Upper lobe of right lung (tissue), 1 donor: Measurements from ENCODE around the gene TAF3. TPM values are rescaled to one million over a fixed set of nuclear protein-coding genes. Genes with fewer than 3 reads are reported as not detected.
"Not testable (repeated sequence)": the region's sequence is repeated elsewhere in the genome, so short reads cannot be mapped to it uniquely, and the experiment has no call there.

Experiments
- ATAC-seq: fragments of 200-7000 bp; cut with Tn5 transposase; one replicate; pipeline ENCODE4 v1.9.1; 2020; ENCODE audit warnings: mild to moderate bottlenecking, moderate library complexity
- DNase-seq: peaks from one replicate; pipeline ENCODE4 v3.0.0-alpha.2; 2020
- H3K27ac ChIP-seq: fragments of 200-600 bp; one replicate; pipeline ENCODE4 v1.8.0; 2022
- H3K27me3 ChIP-seq: fragments of 200-600 bp; one replicate; pipeline ENCODE4 v1.8.0; 2022; ENCODE audit warnings: mild to moderate bottlenecking
- H3K36me3 ChIP-seq: fragments of 200-600 bp; one replicate; pipeline ENCODE4 v1.8.0; 2022
- H3K4me1 ChIP-seq: fragments of 200-600 bp; one replicate; pipeline ENCODE4 v1.8.0; 2022
- H3K4me3 ChIP-seq: fragments of 200-600 bp; one replicate; pipeline ENCODE4 v1.8.0; 2022; ENCODE audit warnings: mild to moderate bottlenecking
- H3K9me3 ChIP-seq: fragments of 200-600 bp; one replicate; pipeline ENCODE4 v1.8.0; 2022
- CTCF ChIP-seq: fragments of 200-600 bp; IDR thresholded peaks from one replicate; pipeline ENCODE4 v1.8.0; 2022; ENCODE audit warnings: antibody characterized with exemption
- intact Hi-C: fragments of 100-400 bp; cut with DNase I; formaldehyde crosslinking; loops from one replicate; pipeline ENCODE4 v1.11.0; 2022
- long read RNA-seq: library from polyadenylated mRNA; unstranded; transcript quantifications from one replicate; pipeline ENCODE4 v2.0.0, GENCODE V29; 2021
- total RNA-seq: library from RNA; stranded (reverse); fragmentation: NEBNext Ultra II Directional; extraction: Animal tissue kit (Norgen Biotek cat#: 25700); gene quantifications from one replicate; pipeline ENCODE4 v1.2.1, GENCODE V29; 2021
- donor health status: DM: no; HTN: yes; CAD: no; lungs with severe emphysema.

Gene TAF3
- total RNA-seq, result 11.8 TPM
- long read RNA-seq, partial matches to known transcripts, result 8 of 12 reads
- long read RNA-seq, other reads (novel, unspliced or antisense), result 4 of 12 reads

GRCh38 chr10:7818295-7819120 is at the start of gene TAF3:
TAF3 (plus strand) TSS chr10:7818505; CDS start chr10:7818710, 205 bp downstream.
- Histone ChIP-seq H3K4me3 (peak within 1 kb of the TSS; percentile 82), H3K27ac (peak within 1 kb of the TSS; percentile 62), H3K4me1 (peaks cover 16% of the 10 kb centered on the region), H3K9me3 (no peaks in the 10 kb centered on the region), H3K36me3 (peaks cover 14% of the 10 kb centered on the region), H3K27me3 (no peaks in the 10 kb centered on the region)
- intact Hi-C loops, result no loop called here
- TF ChIP-seq CTCF, result no peak
- ATAC-seq (peak; percentile 98), DNase-seq (peak; percentile 97)

- H3K36me3 ChIP-seq, result peaks cover 85% of the 10 kb centered on the region
- H3K27me3 ChIP-seq, result no peaks in the 10 kb centered on the region
- peak; percentile 79 for DNase-seq
Measured at GRCh38 chr10:7773845-7774801, 44.2 kb upstream of the TAF3 start.

GRCh38 chr10:7776777-7777176 is 41.5 kb upstream of the TAF3 start:
- no peak overlapping the region for H3K4me3 ChIP-seq
- DNase-seq (no peak), ATAC-seq (no peak)
- H3K4me1 ChIP-seq, result peaks cover 5% of the 10 kb centered on the region
- no peaks in the 10 kb centered on the region for H3K27me3 ChIP-seq
- no peak overlapping the region for H3K27ac ChIP-seq
- no peak for TF ChIP-seq CTCF
- H3K9me3 ChIP-seq, result no peaks in the 10 kb centered on the region
- H3K36me3 ChIP-seq, result peaks cover 89% of the 10 kb centered on the region
- intact Hi-C loops, result no loop called here

More at GRCh38 chr10:7773845-7774801, 44.2 kb upstream of the TAF3 start:
- Histone ChIP-seq H3K9me3 (no peaks in the 10 kb centered on the region), H3K27ac (no peak overlapping the region), H3K4me1 (peaks cover 5% of the 10 kb centered on the region), H3K4me3 (no peak overlapping the region)
- intact Hi-C loops, result no loop called here
- ATAC-seq, result peak; percentile 67
- TF ChIP-seq CTCF, result no peak

- H3K27me3 ChIP-seq, DNase-seq, intact Hi-C loops, H3K9me3 ChIP-seq, H3K4me1 ChIP-seq, H3K27ac ChIP-seq, ATAC-seq, H3K4me3 ChIP-seq: not testable (repeated sequence)
- peaks cover 51% of the 10 kb centered on the region for H3K36me3 ChIP-seq
Measured at GRCh38 chr10:7782194-7782593, 36.1 kb upstream of the TAF3 start.

- Histone ChIP-seq H3K9me3 (no peaks in the 10 kb centered on the region), H3K4me1 (peaks cover 22% of the 10 kb centered on the region), H3K36me3 (peaks cover 13% of the 10 kb centered on the region), H3K27me3 (no peaks in the 10 kb centered on the region), H3K27ac (no peak overlapping the region), H3K4me3 (peak overlapping the region; percentile 94)
- ATAC-seq, result no peak
- no peak for DNase-seq
- no peak for TF ChIP-seq CTCF
- intact Hi-C loops, result no loop called here
Measured at GRCh38 chr10:7786430-7786829, 31.9 kb upstream of the TAF3 start.
